HCT116 (cell line): Measurements from ENCODE around the gene TEX10. TPM values are rescaled to one million over a fixed set of nuclear protein-coding genes. Genes with fewer than 3 reads are reported as not detected.

Experiments
- ATAC-seq: fragments of 200-7000 bp; cut with Tn5 transposase; 2 replicates; pipeline ENCODE4 v1.9.1; 2020; ENCODE audit warnings: mild to moderate bottlenecking, moderate library complexity
- BruUV-seq: library from RNA; stranded (reverse); fragments of 400-500 nt; replicated peaks from 2 replicates; lab custom pipeline; 2021; lab: Mats Ljungman, UMichigan
- CTCF ChIA-PET: fragments of 300-600 bp; sonication (Branson Sonifier 250); formaldehyde crosslinking; loops from one replicate; lab custom pipeline; 2021; ENCODE audit warnings: antibody characterized with exemption; lab: Charles Lee
- POLR2A ChIA-PET: fragments of 300-600, 350-600 bp; sonication (Branson Sonifier 250); formaldehyde crosslinking; loops from one replicate; lab custom pipeline; 2021; ENCODE audit warnings: antibody characterized with exemption; lab: Charles Lee
- RAD21 ChIA-PET, 2 experiments: fragments of 300-600 bp; sonication (Branson Sonifier 250); formaldehyde crosslinking; loops; one replicate each; lab custom pipeline; 2023; ENCODE audit warnings: low total read pairs in 2 of 2; ENCODE audit not compliant: uncharacterized antibody in 2 of 2, unreplicated experiment in 2 of 2, low non-redundant PET in 1 of 2; lab: Charles Lee
- DNase-seq: peaks from one replicate; pipeline ENCODE4 v3.0.0-alpha.2; 2010; ENCODE audit warnings: low read depth, low spot score
- H2AFZ ChIP-seq: fragments of 200-600 bp; shearing (Covaris generic), sonication (generic); 2 replicates; pipeline ENCODE4 v1.6.1; 2017; ENCODE audit warnings: low read depth, mixed run types, mixed read lengths, antibody characterized with exemption, low read length; ENCODE audit not compliant: poor library complexity, severe bottlenecking
- H3K27ac ChIP-seq: 2 replicates; pipeline ENCODE4 v1.5.1; 2012; ENCODE audit warnings: low read depth, low read length
- H3K27me3 ChIP-seq: fragments of 200-600 bp; sonication (generic); 2 replicates; pipeline ENCODE4 v1.6.1; 2016; ENCODE audit warnings: mixed run types, low read length, mixed read lengths; ENCODE audit not compliant: insufficient read depth
- H3K36me3 ChIP-seq, 2 experiments: fragments of 200-500 bp in 1 of 2; fragments of 200-600 bp in 1 of 2; sonication (Bioruptor generic) in 1 of 2; sonication (generic) in 1 of 2; 2 replicates each; pipeline versions ENCODE4 v1.5.1 to v1.6.1; 2014 to 2016; ENCODE audit warnings: low read length in 2 of 2, inconsistent platforms in 1 of 2, mixed read lengths in 1 of 2, mixed run types in 1 of 2; ENCODE audit not compliant: insufficient read depth in 2 of 2, control insufficient read depth in 1 of 2
- H3K4me1 ChIP-seq, 2 experiments: fragments of 200-600 bp in 1 of 2; sonication (generic) in 1 of 2; 2 replicates each; pipeline versions ENCODE4 v1.5.1 to v1.6.1; 2012 to 2017; ENCODE audit warnings: low read length in 2 of 2, inconsistent platforms in 1 of 2, mild to moderate bottlenecking in 1 of 2, mixed read lengths in 1 of 2, mixed run types in 1 of 2, moderate library complexity in 1 of 2; ENCODE audit not compliant: insufficient read depth in 2 of 2, control insufficient read depth in 1 of 2
- H3K4me2 ChIP-seq: fragments of 200-600 bp; sonication (generic); 2 replicates; pipeline ENCODE4 v1.6.1; 2017; ENCODE audit warnings: mixed run types, low read length, mixed read lengths
- H3K4me3 ChIP-seq, 2 experiments: fragments of 200-600 bp in 1 of 2; sonication (generic) in 1 of 2; replicated peaks in 1 of 2; 2 replicates each; pipeline ENCODE4 v1.5.1; 2011 to 2016; ENCODE audit warnings: low read length in 2 of 2, control low read depth in 1 of 2, low read depth in 1 of 2, mild to moderate bottlenecking in 1 of 2, mixed read lengths in 1 of 2, mixed run types in 1 of 2
- H3K79me2 ChIP-seq: fragments of 200-600 bp; sonication (generic); 2 replicates; pipeline ENCODE4 v1.6.1; 2017; ENCODE audit warnings: mild to moderate bottlenecking, mixed run types, low read length, moderate library complexity, mixed read lengths; ENCODE audit not compliant: insufficient read depth
- H3K9ac ChIP-seq: fragments of 200-600 bp; sonication (generic); 2 replicates; pipeline ENCODE4 v1.6.1; 2016; ENCODE audit warnings: low read length, mixed read lengths
- H3K9me2 ChIP-seq: fragments of 200-600 bp; sonication (generic), shearing (Covaris generic); 2 replicates; pipeline ENCODE4 v1.6.1; 2017; ENCODE audit warnings: mixed run types, mild to moderate bottlenecking, moderate library complexity; ENCODE audit not compliant: insufficient read depth
- H3K9me3 ChIP-seq, 2 experiments: fragments of 200-500 bp in 1 of 2; fragments of 200-600 bp in 1 of 2; sonication (Bioruptor generic) in 1 of 2; sonication (generic) in 1 of 2; 2 replicates each; pipeline ENCODE4 v1.6.1; 2014 to 2017; ENCODE audit warnings: low read length in 2 of 2, mixed read lengths in 2 of 2, inconsistent platforms in 1 of 2, low read depth in 1 of 2, mild to moderate bottlenecking in 1 of 2, mixed run types in 1 of 2, moderate library complexity in 1 of 2; ENCODE audit not compliant: control insufficient read depth in 1 of 2, insufficient read depth in 1 of 2
- H4K20me1 ChIP-seq: fragments of 200-600 bp; sonication (generic), shearing (Covaris generic); 2 replicates; pipeline ENCODE4 v1.6.1; 2017; ENCODE audit warnings: mixed run types, mild to moderate bottlenecking, moderate library complexity; ENCODE audit not compliant: insufficient read depth
- CBX3 ChIP-seq: IDR thresholded peaks from 2 replicates; pipeline ENCODE4 v1.6.1; 2012; ENCODE audit warnings: low read depth
- CEBPB ChIP-seq: IDR thresholded peaks from 2 replicates; pipeline ENCODE4 v1.6.1; 2012; ENCODE audit warnings: low read depth
- CTCF ChIP-seq, 3 experiments: fragments of 200-600 bp in 1 of 3; sonication (generic) in 1 of 3; IDR thresholded peaks in 2 of 3; conservative IDR thresholded peaks in 1 of 3; 2 replicates each; pipeline ENCODE4 v1.5.1; 2012 to 2017; ENCODE audit warnings: low read depth in 2 of 3, low read length in 2 of 3, antibody characterized with exemption in 1 of 3, borderline replicate concordance in 1 of 3, control low read depth in 1 of 3, mild to moderate bottlenecking in 1 of 3, mixed read lengths in 1 of 3, mixed run types in 1 of 3, moderate library complexity in 1 of 3; ENCODE audit not compliant: insufficient read depth in 1 of 3
- EGR1 ChIP-seq: IDR thresholded peaks from 2 replicates; pipeline ENCODE4 v1.6.1; 2012; ENCODE audit warnings: low read depth
- ELF1 ChIP-seq: IDR thresholded peaks from 2 replicates; pipeline ENCODE4 v1.6.1; 2012; ENCODE audit warnings: low read depth, borderline replicate concordance
- EZH2 ChIP-seq: fragments of 200-600 bp; sonication (generic); IDR thresholded peaks from 2 replicates; pipeline ENCODE4 v1.6.1; 2017; ENCODE audit warnings: antibody characterized with exemption, mixed run types
- EZH2phosphoT487 ChIP-seq: fragments of 200-600 bp; IDR thresholded peaks from 2 replicates; pipeline ENCODE4 v1.6.1; 2018; ENCODE audit warnings: antibody characterized with exemption, borderline replicate concordance
- RAD21 ChIP-seq: IDR thresholded peaks from 2 replicates; pipeline ENCODE4 v1.6.1; 2012; ENCODE audit warnings: low read depth, mild to moderate bottlenecking
- REST ChIP-seq: IDR thresholded peaks from 2 replicates; pipeline ENCODE4 v1.6.1; 2012; ENCODE audit warnings: low read depth
- SIN3A ChIP-seq: IDR thresholded peaks from 2 replicates; pipeline ENCODE4 v1.6.1; 2012; ENCODE audit warnings: low read depth
- SP1 ChIP-seq: IDR thresholded peaks from 2 replicates; pipeline ENCODE4 v1.6.1; 2012; ENCODE audit warnings: low read depth
- SRF ChIP-seq: IDR thresholded peaks from 2 replicates; pipeline ENCODE4 v1.6.1; 2012; ENCODE audit warnings: low read depth
- TCF7L2 ChIP-seq: IDR thresholded peaks from 2 replicates; pipeline ENCODE4 v1.7.0; 2011; ENCODE audit warnings: borderline replicate concordance, inconsistent platforms; ENCODE audit not compliant: insufficient read depth, insufficient read length; ENCODE audit errors: extremely low read depth
- ZFX ChIP-seq: fragments of 450-650 bp; IDR thresholded peaks from 2 replicates; pipeline ENCODE4 v1.6.1; 2017
- ZNF274 ChIP-seq: fragments of 200-500 bp; sonication (Bioruptor generic); IDR thresholded peaks from 2 replicates; pipeline ENCODE4 v1.6.1; 2014; ENCODE audit warnings: mild to moderate bottlenecking, low read depth, low read length, inconsistent platforms
- intact Hi-C: fragments of 100-400 bp; cut with micrococcal nuclease; formaldehyde crosslinking; loops from 2 replicates; pipeline ENCODE4 v1.10.0; 2022
- total RNA-seq: library from RNA; stranded (reverse); gene quantifications from one replicate; pipeline ENCODE4 v1.2.1, GENCODE V29; 2021; ENCODE audit not compliant: unreplicated experiment
- TF ChIP-seq, protein P1 (sequence below): IDR thresholded peaks from 2 replicates; pipeline ENCODE4 v1.6.1; 2012
- TF ChIP-seq, protein P2 (sequence below): IDR thresholded peaks from 2 replicates; pipeline ENCODE4 v1.6.1; 2011; ENCODE audit warnings: mild to moderate bottlenecking, low read length, moderate library complexity; ENCODE audit not compliant: insufficient replicate concordance; ENCODE audit errors: extremely low read depth
- TF ChIP-seq, protein P3 (sequence below): IDR thresholded peaks from 2 replicates; pipeline ENCODE4 v1.6.1; 2012

The TEX10 gene
- total RNA-seq, 1 experiment from 2014 or later: 53.0 TPM

- H3K9me2 ChIP-seq: no peaks in the 10 kb centered on the region
- no peaks in the 10 kb centered on the region for H3K4me1 ChIP-seq
- BruUV-seq: no TSS peak
- no peaks in the 10 kb centered on the region for H4K20me1 ChIP-seq
- no peak overlapping the region for H3K4me3 ChIP-seq
- no peak overlapping the region for H3K9ac ChIP-seq
- no peak for DNase-seq
- no peak overlapping the region for H3K27ac ChIP-seq
- H3K9me3 ChIP-seq: no peaks in the 10 kb centered on the region
- CTCF ChIA-PET: interaction anchor here (1.0 kb wide), 1 partner anchor 28 kb away, joined by 4 read pairs; no protein-coding TSS in a partner anchor
- peaks cover 16 to 18% of the 10 kb centered on the region in 2 experiments for H3K36me3 ChIP-seq
- H3K4me2 ChIP-seq: no peak overlapping the region
- RAD21 ChIA-PET: no interaction called here
- intact Hi-C loops: no loop called here
- POLR2A ChIA-PET: no interaction called here
- no peaks in the 10 kb centered on the region for H3K27me3 ChIP-seq
- H2AFZ ChIP-seq: no peak overlapping the region
- no peak for ATAC-seq
- TF ChIP-seq REST (no peak), EGR1 (no peak), ELF1 (no peak), CBX3 (no peak), EZH2 (no peak), EZH2phosphoT487 (no peak), TCF7L2 (no peak), ZFX (no peak), CTCF (IDR thresholded peaks at IDR 0.05 in 2 of 3, conservative IDR thresholded peaks at IDR 0.05 in 1 of 3; ENCODE audit: borderline replicate concordance in 1 of 3, insufficient read depth in 1 of 3, low read depth in 2 of 3, low read length in 2 of 3) (no peak), SIN3A (no peak), ZNF274 (no peak), SP1 (no peak), CEBPB (no peak), RAD21 (no peak), SRF (no peak)
- TF ChIP-seq, protein P1, sequence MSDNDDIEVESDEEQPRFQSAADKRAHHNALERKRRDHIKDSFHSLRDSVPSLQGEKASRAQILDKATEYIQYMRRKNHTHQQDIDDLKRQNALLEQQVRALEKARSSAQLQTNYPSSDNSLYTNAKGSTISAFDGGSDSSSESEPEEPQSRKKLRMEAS: no peak
- TF ChIP-seq, protein P2, sequence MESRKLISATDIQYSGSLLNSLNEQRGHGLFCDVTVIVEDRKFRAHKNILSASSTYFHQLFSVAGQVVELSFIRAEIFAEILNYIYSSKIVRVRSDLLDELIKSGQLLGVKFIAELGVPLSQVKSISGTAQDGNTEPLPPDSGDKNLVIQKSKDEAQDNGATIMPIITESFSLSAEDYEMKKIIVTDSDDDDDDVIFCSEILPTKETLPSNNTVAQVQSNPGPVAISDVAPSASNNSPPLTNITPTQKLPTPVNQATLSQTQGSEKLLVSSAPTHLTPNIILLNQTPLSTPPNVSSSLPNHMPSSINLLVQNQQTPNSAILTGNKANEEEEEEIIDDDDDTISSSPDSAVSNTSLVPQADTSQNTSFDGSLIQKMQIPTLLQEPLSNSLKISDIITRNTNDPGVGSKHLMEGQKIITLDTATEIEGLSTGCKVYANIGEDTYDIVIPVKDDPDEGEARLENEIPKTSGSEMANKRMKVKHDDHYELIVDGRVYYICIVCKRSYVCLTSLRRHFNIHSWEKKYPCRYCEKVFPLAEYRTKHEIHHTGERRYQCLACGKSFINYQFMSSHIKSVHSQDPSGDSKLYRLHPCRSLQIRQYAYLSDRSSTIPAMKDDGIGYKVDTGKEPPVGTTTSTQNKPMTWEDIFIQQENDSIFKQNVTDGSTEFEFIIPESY: no peak
- TF ChIP-seq, protein P3, sequence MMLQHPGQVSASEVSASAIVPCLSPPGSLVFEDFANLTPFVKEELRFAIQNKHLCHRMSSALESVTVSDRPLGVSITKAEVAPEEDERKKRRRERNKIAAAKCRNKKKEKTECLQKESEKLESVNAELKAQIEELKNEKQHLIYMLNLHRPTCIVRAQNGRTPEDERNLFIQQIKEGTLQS: no peak
- peaks cover 6% of the 10 kb centered on the region for H3K79me2 ChIP-seq
These were observed 56.3 kb downstream of the TEX10 start for GRCh38 chr9:100296407-100296806.
